Activated CD8-positive, alpha-beta memory T cell treated with anti-CD3 and anti-CD28 coated beads, Interleukin-2, amount 50 U/mL, for 1 hour (primary cell): Measurements from ENCODE around the gene RNU1-3.
"Not testable (repeated sequence)": the region's sequence is repeated elsewhere in the genome, so short reads cannot be mapped to it uniquely, and the experiment has no call there.

Experiments
- DNase-seq: peaks from one replicate; pipeline ENCODE4 v3.0.0-alpha.2; 2020; ENCODE audit errors: extremely low read depth

The RNU1-3 gene

GRCh38 chr1:16666502-16667413 is at the start of gene RNU1-3:
Gene RNU1-3, minus strand, starts transcription at chr1:16666948.
- DNase-seq, result not testable (repeated sequence)

GRCh38 chr1:16713480-16713879 is 46.7 kb upstream of the RNU1-3 start:
- DNase-seq, result not testable (repeated sequence)

GRCh38 chr1:16712984-16713383 is 46.2 kb upstream of the RNU1-3 start:
- DNase-seq, result not testable (repeated sequence)

- not testable (repeated sequence) for DNase-seq
Measured at GRCh38 chr1:16712582-16712981, 45.8 kb upstream of the RNU1-3 start.

- not testable (repeated sequence) for DNase-seq
Measured at GRCh38 chr1:16712131-16712530, 45.4 kb upstream of the RNU1-3 start.

- not testable (repeated sequence) for DNase-seq
Measured at GRCh38 chr1:16710618-16711017, 43.9 kb upstream of the RNU1-3 start.

GRCh38 chr1:16709659-16710087 is 42.9 kb upstream of the RNU1-3 start:
- DNase-seq, result not testable (repeated sequence)

GRCh38 chr1:16708704-16709103 is 42.0 kb upstream of the RNU1-3 start:
- DNase-seq, result not testable (repeated sequence)

GRCh38 chr1:16707130-16708093 is 40.7 kb upstream of the RNU1-3 start:
- not testable (repeated sequence) for DNase-seq

- not testable (repeated sequence) for DNase-seq
Measured at GRCh38 chr1:16706302-16706701, 39.6 kb upstream of the RNU1-3 start.

- not testable (repeated sequence) for DNase-seq
Measured at GRCh38 chr1:16704502-16705100, 37.9 kb upstream of the RNU1-3 start.

GRCh38 chr1:16704076-16704475 is 37.3 kb upstream of the RNU1-3 start:
- DNase-seq, result not testable (repeated sequence)

- not testable (repeated sequence) for DNase-seq
Measured at GRCh38 chr1:16703602-16704001, 36.9 kb upstream of the RNU1-3 start.

GRCh38 chr1:16703141-16703540 is 36.4 kb upstream of the RNU1-3 start:
- not testable (repeated sequence) for DNase-seq

GRCh38 chr1:16702280-16702679 is 35.5 kb upstream of the RNU1-3 start:
- DNase-seq, result not testable (repeated sequence)

- DNase-seq, result not testable (repeated sequence)
Measured at GRCh38 chr1:16701189-16701588, 34.4 kb upstream of the RNU1-3 start.

- not testable (repeated sequence) for DNase-seq
Measured at GRCh38 chr1:16700138-16700895, 33.6 kb upstream of the RNU1-3 start.

GRCh38 chr1:16699440-16699839 is 32.7 kb upstream of the RNU1-3 start:
- DNase-seq, result not testable (repeated sequence)

- DNase-seq, result not testable (repeated sequence)
Measured at GRCh38 chr1:16697152-16697551, 30.4 kb upstream of the RNU1-3 start.

GRCh38 chr1:16696507-16697150 is 29.9 kb upstream of the RNU1-3 start:
- DNase-seq, result not testable (repeated sequence)
